Prostate gland (tissue), 2 donors: ENCODE data around the gene PALD1.

Source experiments
- POLR2A ChIP-seq: fragments of 450-650 bp; IDR thresholded peaks from one replicate; pipeline ENCODE4 v1.6.1; 2016; ENCODE audit warnings: antibody characterized with exemption, mild to moderate bottlenecking
- TF ChIP-seq, protein P1 (sequence below), 4 experiments: fragments of 200-600 bp in 2 of 4; fragments of 450-650 bp in 2 of 4; sonication (generic) in 2 of 4; IDR thresholded peaks; 1 replicate in 3 of 4; 2 replicates in 1 of 4; pipeline ENCODE4 v1.5.1; 2016 to 2019; ENCODE audit warnings: antibody characterized with exemption in 4 of 4, mild to moderate bottlenecking in 2 of 4, moderate library complexity in 2 of 4

DNA sequence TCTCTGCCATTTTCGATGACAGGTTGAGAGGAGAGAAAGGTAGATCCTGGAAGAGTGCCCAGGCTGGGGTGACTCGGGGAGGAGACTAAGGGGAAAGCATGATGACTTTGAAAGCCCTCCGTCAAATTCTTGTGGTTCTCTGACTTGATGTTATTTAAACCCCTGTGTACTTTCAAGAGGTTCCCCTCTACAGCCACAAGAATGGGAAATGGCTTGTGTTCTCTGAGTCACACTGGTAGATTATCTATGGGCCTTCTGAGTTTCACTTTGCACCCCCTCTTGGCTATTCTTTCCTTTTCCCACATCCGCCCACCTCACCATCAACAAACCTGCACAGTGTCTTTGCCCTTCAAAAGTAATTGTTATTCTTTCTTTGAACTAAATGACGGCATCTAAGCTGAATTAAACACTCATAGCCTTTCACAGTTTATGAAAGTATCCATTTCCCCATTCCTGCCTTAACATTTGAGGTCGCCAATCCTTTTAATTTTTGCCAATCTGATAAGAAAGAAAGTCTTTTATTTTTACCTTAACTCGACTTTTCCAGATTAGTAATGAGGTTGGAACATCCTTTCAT lies 99.9 kb downstream of the PALD1 start:
- TF ChIP-seq, protein P1, sequence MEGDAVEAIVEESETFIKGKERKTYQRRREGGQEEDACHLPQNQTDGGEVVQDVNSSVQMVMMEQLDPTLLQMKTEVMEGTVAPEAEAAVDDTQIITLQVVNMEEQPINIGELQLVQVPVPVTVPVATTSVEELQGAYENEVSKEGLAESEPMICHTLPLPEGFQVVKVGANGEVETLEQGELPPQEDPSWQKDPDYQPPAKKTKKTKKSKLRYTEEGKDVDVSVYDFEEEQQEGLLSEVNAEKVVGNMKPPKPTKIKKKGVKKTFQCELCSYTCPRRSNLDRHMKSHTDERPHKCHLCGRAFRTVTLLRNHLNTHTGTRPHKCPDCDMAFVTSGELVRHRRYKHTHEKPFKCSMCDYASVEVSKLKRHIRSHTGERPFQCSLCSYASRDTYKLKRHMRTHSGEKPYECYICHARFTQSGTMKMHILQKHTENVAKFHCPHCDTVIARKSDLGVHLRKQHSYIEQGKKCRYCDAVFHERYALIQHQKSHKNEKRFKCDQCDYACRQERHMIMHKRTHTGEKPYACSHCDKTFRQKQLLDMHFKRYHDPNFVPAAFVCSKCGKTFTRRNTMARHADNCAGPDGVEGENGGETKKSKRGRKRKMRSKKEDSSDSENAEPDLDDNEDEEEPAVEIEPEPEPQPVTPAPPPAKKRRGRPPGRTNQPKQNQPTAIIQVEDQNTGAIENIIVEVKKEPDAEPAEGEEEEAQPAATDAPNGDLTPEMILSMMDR (IDR thresholded peaks at IDR 0.05), result no peak
- no peak for TF ChIP-seq POLR2A
